HS-27A (cell line): ENCODE data around the gene STK11IP.
"Not testable (repeated sequence)": the region's sequence is repeated elsewhere in the genome, so short reads cannot be mapped to it uniquely, and the experiment has no call there.

ENCODE experiments used
- DNase-seq: peaks from one replicate; pipeline ENCODE4 v3.0.0-alpha.2; 2012; ENCODE audit warnings: low read depth, missing footprints

STK11IP gene

DNA sequence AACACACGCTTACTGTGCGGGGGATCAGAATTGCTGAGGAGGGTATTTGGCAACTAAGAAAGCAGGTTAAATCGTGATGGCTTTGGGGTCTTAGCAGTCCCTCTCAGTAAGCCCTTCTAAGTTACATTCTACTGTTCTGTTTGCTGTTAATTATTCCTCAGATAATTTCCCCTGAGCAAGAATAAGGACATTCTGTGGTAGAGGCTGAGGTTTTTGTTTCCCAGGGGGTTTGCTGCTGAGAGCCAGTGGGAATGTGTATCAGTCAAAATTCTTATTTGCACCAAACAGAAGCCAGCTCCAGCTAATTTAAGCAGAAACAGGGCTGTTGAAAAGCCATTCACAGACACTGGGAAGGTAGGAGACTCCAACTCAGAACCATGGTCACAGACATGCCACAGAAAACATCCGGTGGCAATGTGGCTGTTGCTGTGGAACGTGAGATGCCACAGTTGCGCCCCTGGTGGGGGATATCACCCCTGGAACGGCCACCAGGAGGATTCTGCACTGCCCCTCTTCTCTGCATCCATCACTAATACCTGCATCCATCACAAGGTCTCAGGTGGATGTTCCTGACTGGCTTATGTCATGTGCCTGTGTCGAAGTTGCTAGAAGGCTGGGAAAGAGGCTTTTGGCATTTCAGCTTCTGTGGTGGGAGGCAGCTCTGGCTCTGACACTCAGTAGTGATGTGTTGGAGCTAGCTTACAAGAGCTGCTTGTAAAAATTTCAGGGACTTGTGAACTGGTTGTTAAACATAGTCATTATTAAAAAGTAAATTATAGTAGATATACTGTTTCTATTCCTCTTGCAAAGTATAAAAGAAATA lies 53.0 kb downstream of the STK11IP start:
- no peak for DNase-seq

- not testable (repeated sequence) for DNase-seq
Observed at GRCh38 chr2:219651656-219652055, 54.0 kb downstream of the STK11IP start.

- DNase-seq, result no peak
Observed at GRCh38 chr2:219656526-219656925, 58.9 kb downstream of the STK11IP start.

GRCh38 chr2:219658196-219658846 lies 60.7 kb downstream of the STK11IP start:
- no peak for DNase-seq

- DNase-seq, result no peak
Observed at GRCh38 chr2:219658874-219659273, 61.2 kb downstream of the STK11IP start.

DNA sequence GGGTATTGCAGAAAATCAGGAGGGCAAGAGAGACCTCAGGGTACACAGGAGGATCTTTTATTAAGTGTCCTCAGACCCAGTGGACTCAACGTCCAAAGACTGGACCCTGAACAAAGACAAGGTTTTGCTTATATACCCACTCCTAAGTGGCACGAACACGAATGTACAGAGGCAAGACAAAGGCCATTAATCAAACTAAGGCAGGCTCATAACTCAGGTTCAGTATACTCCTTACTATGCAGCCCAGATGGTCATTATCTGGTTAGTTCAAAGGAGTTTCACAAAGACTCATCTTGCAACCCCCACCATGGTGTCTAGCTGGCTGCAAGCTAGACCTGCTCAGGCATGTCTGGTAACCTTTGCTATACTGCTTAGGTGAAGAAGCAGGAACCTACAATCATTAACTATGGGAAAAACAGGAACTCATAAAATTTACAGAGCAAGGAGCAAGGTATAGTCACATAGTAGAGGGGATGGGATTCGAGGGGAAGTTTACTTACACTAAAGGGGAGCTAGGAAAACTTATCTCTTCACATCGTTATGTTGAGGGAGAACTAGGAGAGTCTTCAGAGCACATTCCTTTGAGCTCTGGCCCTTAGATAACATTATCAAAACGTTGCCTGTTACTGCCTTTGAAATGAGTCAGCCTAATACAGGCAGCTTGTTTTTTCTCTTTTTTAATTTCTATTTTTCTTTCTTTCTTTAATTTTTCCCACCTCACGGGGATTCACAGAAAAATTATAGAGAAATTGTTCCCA lies 63.7 kb downstream of the STK11IP start:
- no peak for DNase-seq

DNA sequence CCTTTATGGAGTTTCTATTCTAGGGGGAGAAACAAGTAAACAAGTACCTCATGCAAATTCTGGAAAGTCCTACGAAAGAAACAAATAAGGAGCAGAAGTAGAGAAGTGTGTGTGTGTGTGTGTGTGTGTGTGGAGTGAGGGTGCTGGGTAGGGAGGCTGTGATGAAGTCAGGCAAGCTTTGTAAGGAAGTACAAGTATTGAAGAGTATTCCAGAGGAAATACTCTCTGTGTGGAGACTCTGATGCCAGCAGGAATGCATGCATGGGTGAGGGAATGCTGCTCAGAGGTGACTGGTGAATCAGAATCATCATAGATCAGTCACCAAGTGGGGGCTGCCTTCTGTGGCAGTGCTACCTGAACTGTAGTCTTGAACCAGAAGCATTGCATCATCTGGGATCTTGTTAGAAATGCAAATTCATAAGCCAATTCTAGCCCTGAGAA lies 64.3 kb downstream of the STK11IP start:
- DNase-seq, result no peak

DNA sequence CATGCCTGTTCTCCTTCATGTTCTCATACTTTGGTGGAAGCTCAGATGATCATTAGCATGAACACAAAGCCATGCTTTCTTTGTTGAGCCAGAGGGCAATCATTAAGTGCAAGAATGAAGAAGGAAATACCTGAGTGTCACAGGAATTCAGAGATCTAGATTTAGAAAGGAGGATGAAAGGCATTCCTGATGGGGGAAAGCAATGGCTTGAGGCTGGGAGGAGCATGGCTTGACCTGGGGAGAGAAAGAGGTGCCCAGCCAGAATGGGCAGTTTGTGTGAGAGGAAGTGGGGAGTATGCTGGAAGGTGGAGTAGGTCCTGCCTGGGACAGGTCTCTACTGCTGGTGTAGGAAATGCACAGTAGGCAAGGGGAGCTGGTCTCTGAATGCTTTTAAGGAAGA lies 64.9 kb downstream of the STK11IP start:
- no peak for DNase-seq

DNA sequence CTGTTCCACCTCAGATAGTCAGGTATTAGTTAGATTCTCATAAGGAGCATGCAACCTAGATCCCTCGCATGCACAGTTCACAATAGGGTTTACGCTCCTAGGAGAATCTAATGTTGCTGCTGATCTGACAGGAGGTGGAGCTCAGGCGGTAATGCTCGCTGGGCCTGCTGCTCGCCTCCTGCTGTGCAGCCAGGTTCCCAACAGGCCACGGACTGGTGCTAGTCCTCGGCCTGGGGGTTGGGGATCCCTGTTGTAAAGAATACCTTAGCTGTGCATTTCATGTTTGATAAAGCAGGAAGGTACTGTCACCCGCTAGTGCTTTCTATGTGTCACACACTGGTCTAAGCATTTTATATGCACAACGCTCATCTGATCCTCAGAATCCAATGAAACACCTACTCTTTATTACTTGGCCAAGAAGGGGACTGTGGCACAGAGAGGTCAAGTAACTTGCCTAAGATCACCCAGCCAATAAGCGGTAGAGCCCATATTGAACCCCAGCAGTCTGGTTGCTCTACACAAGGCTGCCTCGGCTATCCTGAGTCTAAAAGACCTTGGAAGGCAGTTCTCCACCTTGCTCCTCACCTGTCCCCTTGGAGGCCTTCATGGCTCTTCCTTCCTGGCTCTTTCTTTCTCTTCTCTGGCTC lies 65.6 kb downstream of the STK11IP start:
- DNase-seq, result no peak

DNA sequence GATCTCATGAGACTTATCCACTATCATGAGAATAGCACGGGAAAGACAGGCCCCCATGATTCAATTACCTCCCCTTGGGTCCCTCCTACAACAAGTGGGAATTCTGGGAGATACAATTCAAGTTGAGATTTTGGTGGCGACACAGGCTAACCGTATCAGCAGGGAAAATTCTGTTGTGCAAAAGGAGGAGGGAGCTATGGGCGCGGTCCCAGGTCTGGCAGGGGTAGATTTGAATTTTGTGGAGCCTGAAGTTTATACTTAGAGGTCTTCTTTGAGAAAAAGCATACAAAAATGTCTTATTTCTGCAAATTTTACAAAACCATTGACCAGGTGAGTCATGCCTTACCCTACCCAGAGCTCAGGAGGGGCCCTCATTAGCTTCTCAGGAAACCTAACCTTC lies 66.4 kb downstream of the STK11IP start:
- no peak for DNase-seq

DNA sequence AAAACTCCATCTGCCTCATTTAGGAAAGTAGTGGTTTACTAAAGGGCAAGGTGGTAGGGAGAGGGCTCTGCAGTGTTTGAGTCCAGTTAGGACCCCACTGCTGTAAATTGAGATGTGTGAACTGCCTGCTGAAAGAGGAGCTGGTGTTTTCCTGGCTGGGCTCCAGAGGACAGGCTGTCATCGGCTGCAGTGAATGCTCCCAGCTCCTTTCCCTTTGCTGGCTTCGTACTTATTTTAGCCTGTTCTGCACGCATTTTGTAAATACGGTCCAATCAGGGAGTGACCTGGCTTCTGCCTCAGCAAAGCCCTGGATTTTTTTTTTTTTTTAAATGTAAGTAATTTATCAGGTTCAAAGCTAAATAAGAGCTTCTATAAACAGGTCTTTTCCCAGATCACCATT lies 67.3 kb downstream of the STK11IP start:
- no peak for DNase-seq

DNA sequence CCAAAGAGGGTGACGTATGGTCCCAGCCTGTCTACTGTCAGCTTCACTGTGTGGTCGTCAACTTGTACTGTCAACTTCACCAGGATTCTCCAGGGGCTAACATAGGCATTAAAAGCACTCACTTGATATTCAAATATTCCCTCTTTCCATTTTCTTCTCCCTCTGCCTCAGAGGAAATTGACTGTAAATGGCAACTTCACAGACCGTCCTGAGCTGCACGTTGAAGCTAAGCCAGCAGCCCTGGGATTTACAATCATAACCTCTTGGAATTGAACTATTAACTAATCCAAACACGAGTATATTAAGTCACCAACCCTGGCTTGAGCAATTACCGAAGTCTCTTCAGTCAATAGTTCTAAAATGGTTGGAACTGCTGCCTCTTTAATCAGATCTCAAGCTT lies 68.3 kb downstream of the STK11IP start:
- no peak for DNase-seq
